Karpas-422 (cell line): Measurements from ENCODE around the gene MUL1. TPM values are rescaled to one million over a fixed set of nuclear protein-coding genes. Genes with fewer than 3 reads are reported as not detected.
A peak's percentile ranks its signal among the peaks of the same experiment; 100 is the strongest.

ENCODE experiments used
- DNase-seq: peaks from one replicate; pipeline ENCODE4 v3.0.0-alpha.2; 2015
- H2AFZ ChIP-seq: fragments of 200-600 bp; sonication (generic); 2 replicates; pipeline ENCODE4 v1.6.1; 2014; ENCODE audit warnings: antibody characterized with exemption, low read length, mixed read lengths
- H3K27ac ChIP-seq: fragments of 200-600 bp; sonication (generic); 2 replicates; pipeline ENCODE4 v1.5.1; 2014; ENCODE audit warnings: mild to moderate bottlenecking, low read length, moderate library complexity
- H3K27me3 ChIP-seq: fragments of 200-600 bp; sonication (generic); 2 replicates; pipeline ENCODE4 v1.6.1; 2014; ENCODE audit warnings: low read length, mixed read lengths
- H3K36me3 ChIP-seq: fragments of 200-600 bp; sonication (generic); 2 replicates; pipeline ENCODE4 v1.6.1; 2014; ENCODE audit warnings: low read length, mixed read lengths; ENCODE audit not compliant: insufficient read depth
- H3K4me1 ChIP-seq: fragments of 200-600 bp; sonication (generic); 2 replicates; pipeline ENCODE4 v1.6.1; 2014; ENCODE audit warnings: mild to moderate bottlenecking, low read length, mixed read lengths
- H3K4me2 ChIP-seq: fragments of 200-600 bp; sonication (generic); 2 replicates; pipeline ENCODE4 v1.6.1; 2014; ENCODE audit warnings: low read length, low read depth, mild to moderate bottlenecking; ENCODE audit not compliant: poor library complexity, severe bottlenecking
- H3K4me3 ChIP-seq: fragments of 200-600 bp; sonication (generic); 2 replicates; pipeline ENCODE4 v1.5.1; 2014; ENCODE audit warnings: mild to moderate bottlenecking, antibody characterized with exemption, low read length, mixed read lengths
- H3K79me2 ChIP-seq: fragments of 200-600 bp; sonication (generic); 2 replicates; pipeline ENCODE4 v1.6.1; 2014; ENCODE audit warnings: mild to moderate bottlenecking, low read length, mixed read lengths
- H3K9ac ChIP-seq: fragments of 200-600 bp; sonication (generic); 2 replicates; pipeline ENCODE4 v1.6.0; 2014; ENCODE audit warnings: low read length
- H3K9me2 ChIP-seq: fragments of 200-600 bp; sonication (generic), shearing (Covaris generic); replicated peaks from 2 replicates; pipeline ENCODE4 v1.6.0; 2014; ENCODE audit warnings: mild to moderate bottlenecking, low read length, moderate library complexity; ENCODE audit not compliant: insufficient read depth
- H3K9me3 ChIP-seq: fragments of 300-700, 200-600 bp; sonication (generic); 2 replicates; pipeline ENCODE4 v1.6.1; 2014; ENCODE audit warnings: low read length, mixed read lengths
- H4K20me1 ChIP-seq: fragments of 200-600 bp; sonication (generic); 2 replicates; pipeline ENCODE4 v1.6.1; 2014; ENCODE audit warnings: mild to moderate bottlenecking, antibody characterized with exemption, low read length, low read depth; ENCODE audit not compliant: insufficient read depth
- total RNA-seq: library from RNA; depleted of rRNA; stranded (reverse); fragments of >200 nt; shearing (Covaris generic); gene quantifications from 2 replicates; pipeline ENCODE4 v1.2.3, GENCODE V29; 2014; ENCODE audit warnings: low replicate concordance

MUL1 gene
- total RNA-seq, 1 experiment from 2014 or later, result 18.0 TPM

GRCh38 chr1:20473894-20474293, 34.1 kb downstream of the MUL1 start:
- H2AFZ ChIP-seq, result no peak overlapping the region
- H3K27me3 ChIP-seq, result no peaks in the 10 kb centered on the region; the same call in 1 of the 2 replicates
- no peak overlapping the region for H3K4me2 ChIP-seq
- H3K9me3 ChIP-seq, result no peaks in the 10 kb centered on the region
- H3K9me2 ChIP-seq, result no peaks in the 10 kb centered on the region
- no peak overlapping the region for H3K9ac ChIP-seq
- no peak overlapping the region for H3K4me3 ChIP-seq
- no peak overlapping the region for H3K27ac ChIP-seq
- no peaks in the 10 kb centered on the region for H3K79me2 ChIP-seq
- no peak for DNase-seq
- H4K20me1 ChIP-seq, result no peaks in the 10 kb centered on the region
- no peaks in the 10 kb centered on the region for H3K36me3 ChIP-seq
- H3K4me1 ChIP-seq, result no peaks in the 10 kb centered on the region

DNA sequence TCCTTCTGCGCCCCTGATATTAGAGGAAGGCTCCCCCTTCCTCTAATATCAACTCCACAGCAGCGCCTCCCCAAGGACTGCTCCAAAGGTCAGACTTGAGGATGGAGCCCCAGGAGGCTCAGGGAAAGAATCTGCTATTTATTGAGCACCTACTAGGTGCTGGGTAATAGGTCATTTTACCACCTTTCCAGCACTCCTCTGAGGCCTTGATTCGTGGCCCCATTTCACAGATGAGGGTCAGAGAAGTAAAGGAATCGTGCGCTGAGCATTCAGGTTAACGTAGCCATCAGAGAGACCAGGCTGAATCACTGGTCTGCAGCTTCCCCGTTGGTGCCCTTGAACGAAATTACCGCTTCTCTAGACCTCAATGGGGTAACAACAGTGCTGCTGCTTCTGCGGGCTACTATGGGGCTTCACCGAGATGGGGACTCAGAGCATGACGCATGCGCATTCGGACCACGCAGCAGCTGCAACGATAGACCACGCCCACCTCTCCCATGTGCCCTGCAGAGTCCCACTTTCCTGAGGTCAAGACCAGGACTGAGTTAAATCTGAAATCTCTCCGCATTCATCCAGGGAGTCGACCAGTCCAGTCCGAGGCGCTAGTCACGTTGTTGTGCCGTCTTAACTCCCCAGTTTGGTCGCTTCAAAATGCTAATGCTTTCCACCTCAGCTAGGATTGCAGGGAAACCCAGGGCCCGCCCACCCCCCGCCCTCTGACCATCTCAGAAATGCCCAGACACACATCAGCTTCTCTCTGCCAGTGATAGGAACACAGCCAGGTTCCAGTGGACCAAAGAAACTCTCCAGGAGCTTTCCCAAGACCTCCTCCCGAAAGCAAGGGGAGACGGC, 34.9 kb downstream of the MUL1 start:
- DNase-seq, result peak; percentile 68
- Histone ChIP-seq H3K9me2 (no peaks in the 10 kb centered on the region), H3K4me1 (no peaks in the 10 kb centered on the region), H3K9me3 (no peaks in the 10 kb centered on the region), H3K36me3 (no peaks in the 10 kb centered on the region), H3K4me3 (no peak overlapping the region), H2AFZ (no peak overlapping the region), H3K27me3 (no peaks in the 10 kb centered on the region), H3K79me2 (no peaks in the 10 kb centered on the region), H4K20me1 (no peaks in the 10 kb centered on the region), H3K9ac (no peak overlapping the region), H3K4me2 (no peak overlapping the region), H3K27ac (no peak overlapping the region)

DNA sequence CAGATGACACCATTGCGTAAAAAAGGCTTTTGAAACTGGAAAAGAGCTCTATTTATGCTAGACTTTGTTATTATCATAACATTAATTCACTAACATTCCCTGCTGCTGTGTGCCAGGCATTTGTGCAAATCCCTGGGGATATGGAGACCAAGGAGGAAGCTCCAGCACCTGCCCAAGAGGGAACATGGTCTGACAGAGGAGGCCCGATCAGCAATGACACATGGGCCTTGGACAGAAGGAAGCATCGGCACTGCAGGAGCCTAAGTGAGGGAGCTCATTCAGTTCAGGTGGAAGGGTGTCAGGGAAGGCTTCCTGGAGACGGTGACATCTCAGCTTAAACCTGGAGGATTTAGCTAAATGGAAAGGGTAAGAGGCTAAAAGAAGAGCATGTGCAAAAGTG, 35.8 kb downstream of the MUL1 start:
- no peaks in the 10 kb centered on the region for H3K27me3 ChIP-seq
- H3K4me3 ChIP-seq, result no peak overlapping the region
- no peak overlapping the region for H2AFZ ChIP-seq
- H3K9me2 ChIP-seq, result no peaks in the 10 kb centered on the region
- no peak overlapping the region for H3K4me2 ChIP-seq
- DNase-seq, result no peak
- no peak overlapping the region for H3K27ac ChIP-seq
- H3K9me3 ChIP-seq, result no peaks in the 10 kb centered on the region
- no peaks in the 10 kb centered on the region for H3K36me3 ChIP-seq
- no peak overlapping the region for H3K9ac ChIP-seq
- no peaks in the 10 kb centered on the region for H3K4me1 ChIP-seq
- no peaks in the 10 kb centered on the region for H3K79me2 ChIP-seq
- no peaks in the 10 kb centered on the region for H4K20me1 ChIP-seq

- Histone ChIP-seq H4K20me1 (no peaks in the 10 kb centered on the region; the same call in 1 of the 2 replicates), H3K4me1 (no peaks in the 10 kb centered on the region), H2AFZ (no peak overlapping the region), H3K9me2 (no peaks in the 10 kb centered on the region), H3K79me2 (no peaks in the 10 kb centered on the region), H3K27me3 (no peaks in the 10 kb centered on the region), H3K4me3 (no peak overlapping the region), H3K9ac (no peak overlapping the region), H3K36me3 (no peaks in the 10 kb centered on the region), H3K9me3 (no peaks in the 10 kb centered on the region), H3K27ac (no peak overlapping the region), H3K4me2 (no peak overlapping the region)
- no peak for DNase-seq
Measured at GRCh38 chr1:20470194-20470593, 37.8 kb downstream of the MUL1 start.

DNA sequence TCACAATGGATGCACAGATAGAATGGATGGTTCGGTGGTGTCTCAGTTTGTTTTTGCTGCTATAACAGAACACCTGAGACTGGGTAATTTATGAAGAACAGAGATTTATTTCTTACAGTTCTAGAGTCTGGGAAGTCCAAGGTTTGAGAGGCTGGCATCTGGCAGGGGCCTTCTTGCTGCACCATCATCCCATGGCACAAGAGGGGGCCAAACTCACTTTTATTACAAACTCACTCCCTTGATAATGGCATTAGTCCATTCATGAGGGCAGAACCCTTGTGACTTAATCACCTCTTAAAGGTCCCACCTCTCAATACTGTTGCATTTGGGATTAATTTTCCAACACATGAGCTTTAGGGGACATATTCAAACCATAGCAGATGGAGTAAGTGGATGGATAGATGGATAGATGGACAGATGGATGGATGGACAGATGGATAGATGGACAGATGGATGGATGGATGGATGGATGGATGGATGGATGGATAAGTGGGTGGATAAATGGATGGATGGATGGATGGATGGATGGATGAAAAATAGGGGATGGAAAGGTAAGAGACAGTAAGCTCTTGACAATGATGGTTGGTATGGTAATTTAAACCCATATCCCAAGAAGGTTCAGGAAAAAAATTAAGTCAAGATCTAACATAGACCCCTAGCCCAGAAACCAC, 38.4 kb downstream of the MUL1 start:
- H3K27me3 ChIP-seq, result no peaks in the 10 kb centered on the region
- no peaks in the 10 kb centered on the region for H3K4me1 ChIP-seq
- H3K4me3 ChIP-seq, result no peak overlapping the region
- no peak overlapping the region for H3K9ac ChIP-seq
- DNase-seq, result peak; percentile 53
- no peak overlapping the region for H3K27ac ChIP-seq
- H3K79me2 ChIP-seq, result no peaks in the 10 kb centered on the region
- H3K4me2 ChIP-seq, result no peak overlapping the region
- H3K36me3 ChIP-seq, result no peaks in the 10 kb centered on the region
- no peaks in the 10 kb centered on the region for H3K9me2 ChIP-seq
- H3K9me3 ChIP-seq, result no peaks in the 10 kb centered on the region
- H2AFZ ChIP-seq, result no peak overlapping the region
- H4K20me1 ChIP-seq, result no peaks in the 10 kb centered on the region; the same call in 1 of the 2 replicates

DNA sequence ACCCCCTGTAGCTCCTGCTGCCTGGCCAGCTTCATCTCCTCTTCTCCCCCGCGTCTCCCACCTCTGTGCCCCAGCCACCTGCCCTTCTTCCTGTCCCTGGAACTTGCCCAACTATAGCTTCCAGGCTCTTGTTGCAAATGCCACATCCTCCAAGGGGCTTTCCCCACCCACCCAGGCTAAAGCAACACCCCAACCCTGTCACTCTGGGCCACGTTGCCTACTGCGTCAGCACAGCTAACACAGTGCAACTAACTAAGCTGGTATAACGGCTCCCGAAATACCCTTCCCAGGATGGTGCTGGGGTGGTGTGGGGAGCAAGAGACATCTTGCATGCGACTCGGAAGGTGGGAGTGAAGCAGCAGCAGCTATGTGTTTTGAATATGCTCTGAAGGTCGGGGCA, 41.7 kb downstream of the MUL1 start:
- no peak for DNase-seq
- Histone ChIP-seq H3K27ac (no peak overlapping the region), H2AFZ (no peak overlapping the region), H4K20me1 (no peaks in the 10 kb centered on the region; the same call in 1 of the 2 replicates), H3K9ac (no peak overlapping the region), H3K9me2 (no peaks in the 10 kb centered on the region), H3K4me1 (no peaks in the 10 kb centered on the region), H3K36me3 (no peaks in the 10 kb centered on the region), H3K9me3 (no peaks in the 10 kb centered on the region; the same call in 1 of the 2 replicates), H3K4me3 (no peak overlapping the region), H3K4me2 (no peak overlapping the region), H3K79me2 (no peaks in the 10 kb centered on the region), H3K27me3 (no peaks in the 10 kb centered on the region)

GRCh38 chr1:20465187-20465586, 42.8 kb downstream of the MUL1 start:
- H3K4me3 ChIP-seq, result no peak overlapping the region
- H3K79me2 ChIP-seq, result no peaks in the 10 kb centered on the region
- no peaks in the 10 kb centered on the region for H3K4me1 ChIP-seq
- no peak overlapping the region for H3K27ac ChIP-seq
- H4K20me1 ChIP-seq, result no peaks in the 10 kb centered on the region; the same call in 1 of the 2 replicates
- H3K9me3 ChIP-seq, result no peaks in the 10 kb centered on the region; the same call in 1 of the 2 replicates
- no peak overlapping the region for H3K4me2 ChIP-seq
- no peaks in the 10 kb centered on the region for H3K9me2 ChIP-seq
- no peak overlapping the region for H3K9ac ChIP-seq
- no peak for DNase-seq
- H3K36me3 ChIP-seq, result no peaks in the 10 kb centered on the region
- no peaks in the 10 kb centered on the region for H3K27me3 ChIP-seq
- no peak overlapping the region for H2AFZ ChIP-seq

DNA sequence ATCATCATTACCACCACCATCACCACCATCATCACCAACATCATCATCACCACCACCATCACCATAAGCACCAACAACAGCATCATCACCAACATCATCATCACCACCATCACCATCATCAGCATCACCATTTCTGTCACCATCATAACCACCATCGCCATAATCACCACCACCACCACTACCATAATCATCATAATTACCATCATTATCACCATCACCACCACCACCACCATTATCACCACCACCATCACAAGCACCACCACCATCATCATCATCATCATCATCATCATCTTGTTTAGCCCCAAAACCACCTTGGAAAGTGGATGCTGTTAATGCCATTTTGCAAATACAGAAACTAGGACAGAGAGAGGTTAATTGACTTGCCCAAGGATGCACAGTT, 44.4 kb downstream of the MUL1 start:
- no peak for DNase-seq

More for the DNA sequence above, 44.4 kb downstream of the MUL1 start:
- Histone ChIP-seq H3K27ac (no peak overlapping the region), H3K9me2 (no peaks in the 10 kb centered on the region), H3K79me2 (no peaks in the 10 kb centered on the region), H4K20me1 (no peaks in the 10 kb centered on the region; the same call in 1 of the 2 replicates), H3K4me3 (no peak overlapping the region), H3K9me3 (no peaks in the 10 kb centered on the region; the same call in 1 of the 2 replicates), H3K4me1 (no peaks in the 10 kb centered on the region), H3K9ac (no peak overlapping the region), H3K4me2 (no peak overlapping the region), H3K36me3 (no peaks in the 10 kb centered on the region), H2AFZ (no peak overlapping the region), H3K27me3 (no peaks in the 10 kb centered on the region)
